Activated naive CD8-positive, alpha-beta T cell (primary cell): ENCODE data around the gene PAPOLB.

Experiments
- H3K27ac Mint-ChIP-seq: one replicate; pipeline ENCODE4 v1.8.0; 2021; ENCODE audit warnings: mixed read lengths
- H3K27me3 Mint-ChIP-seq: one replicate; pipeline ENCODE4 v1.8.0; 2021; ENCODE audit warnings: mixed read lengths
- H3K36me3 Mint-ChIP-seq: one replicate; pipeline ENCODE4 v1.8.0; 2021; ENCODE audit warnings: mixed read lengths
- H3K4me1 Mint-ChIP-seq: one replicate; pipeline ENCODE4 v1.8.0; 2021; ENCODE audit warnings: low read depth, mixed read lengths
- H3K4me3 Mint-ChIP-seq: one replicate; pipeline ENCODE4 v1.8.0; 2021; ENCODE audit warnings: mild to moderate bottlenecking, mixed read lengths
- H3K9me3 Mint-ChIP-seq: one replicate; pipeline ENCODE4 v1.8.0; 2021; ENCODE audit warnings: low read depth, mixed read lengths

Gene PAPOLB

GRCh38 chr7:4815121-4815520 lies 46.7 kb downstream of the PAPOLB start:
- Mint-ChIP-seq H3K36me3 (no peaks in the 10 kb centered on the region), H3K27me3 (peaks cover 5% of the 10 kb centered on the region), H3K4me1 (peaks cover 4% of the 10 kb centered on the region), H3K4me3 (no peak overlapping the region), H3K27ac (no peak overlapping the region), H3K9me3 (no peaks in the 10 kb centered on the region)

DNA sequence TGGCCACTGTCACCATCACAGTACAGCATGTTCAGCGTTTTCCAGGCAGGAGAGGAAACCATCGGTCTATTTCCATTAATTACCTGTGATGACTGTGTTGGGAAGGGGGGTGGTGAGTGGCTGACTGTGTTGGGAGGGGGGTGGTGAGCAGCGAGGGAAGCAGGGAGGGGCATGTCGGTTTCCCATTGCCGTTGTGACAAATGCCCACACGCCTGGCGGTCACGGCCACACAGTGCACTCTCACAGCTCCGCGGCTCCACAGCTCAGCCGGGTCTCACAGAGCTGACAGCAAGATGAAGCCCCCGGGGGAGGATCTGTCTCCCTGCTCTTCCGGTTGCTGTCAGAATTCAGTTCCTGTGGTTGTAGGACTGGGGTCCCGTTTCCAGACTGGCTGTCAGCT lies 47.4 kb downstream of the PAPOLB start:
- H3K9me3 Mint-ChIP-seq, result no peaks in the 10 kb centered on the region
- no peaks in the 10 kb centered on the region for H3K36me3 Mint-ChIP-seq
- peaks cover 7% of the 10 kb centered on the region for H3K4me1 Mint-ChIP-seq
- no peak overlapping the region for H3K27ac Mint-ChIP-seq
- no peak overlapping the region for H3K4me3 Mint-ChIP-seq
- H3K27me3 Mint-ChIP-seq, result peaks cover 5% of the 10 kb centered on the region

GRCh38 chr7:4809666-4810065 lies 52.2 kb downstream of the PAPOLB start:
- H3K36me3 Mint-ChIP-seq, result no peaks in the 10 kb centered on the region
- H3K4me3 Mint-ChIP-seq, result peak overlapping the region; percentile 52
- peaks cover 9% of the 10 kb centered on the region for H3K4me1 Mint-ChIP-seq
- no peak overlapping the region for H3K27ac Mint-ChIP-seq
- no peaks in the 10 kb centered on the region for H3K9me3 Mint-ChIP-seq
- peaks cover 5% of the 10 kb centered on the region for H3K27me3 Mint-ChIP-seq

DNA sequence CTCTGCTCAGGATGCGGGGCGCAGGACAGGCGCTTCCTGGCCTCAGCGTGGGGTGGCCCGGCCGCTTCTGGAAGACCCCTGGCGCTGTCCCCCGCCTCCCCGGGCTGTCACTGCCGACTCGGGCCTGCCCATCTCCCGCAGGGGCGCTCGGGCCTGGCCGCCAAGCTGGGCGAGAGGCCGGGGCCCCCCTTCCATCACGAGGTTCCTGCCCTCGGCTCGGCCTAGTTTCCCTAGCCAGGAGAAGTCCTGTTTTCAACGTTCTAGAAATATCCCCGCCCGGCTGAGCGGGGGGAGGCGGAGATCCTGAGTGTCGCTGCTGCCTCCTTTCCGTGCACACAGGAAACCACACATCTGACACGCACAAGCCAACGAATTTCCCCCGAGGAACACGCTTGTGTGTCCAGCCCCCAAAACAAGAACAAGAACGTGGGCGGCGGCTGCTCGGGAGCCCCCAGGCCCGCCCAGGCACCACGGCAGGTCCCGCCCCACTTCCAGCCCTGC lies 52.7 kb downstream of the PAPOLB start:
- Mint-ChIP-seq H3K9me3 (no peaks in the 10 kb centered on the region), H3K27me3 (peaks cover 4% of the 10 kb centered on the region), H3K4me3 (peak overlapping the region; percentile 75), H3K4me1 (peaks cover 9% of the 10 kb centered on the region), H3K36me3 (no peaks in the 10 kb centered on the region), H3K27ac (no peak overlapping the region)

DNA sequence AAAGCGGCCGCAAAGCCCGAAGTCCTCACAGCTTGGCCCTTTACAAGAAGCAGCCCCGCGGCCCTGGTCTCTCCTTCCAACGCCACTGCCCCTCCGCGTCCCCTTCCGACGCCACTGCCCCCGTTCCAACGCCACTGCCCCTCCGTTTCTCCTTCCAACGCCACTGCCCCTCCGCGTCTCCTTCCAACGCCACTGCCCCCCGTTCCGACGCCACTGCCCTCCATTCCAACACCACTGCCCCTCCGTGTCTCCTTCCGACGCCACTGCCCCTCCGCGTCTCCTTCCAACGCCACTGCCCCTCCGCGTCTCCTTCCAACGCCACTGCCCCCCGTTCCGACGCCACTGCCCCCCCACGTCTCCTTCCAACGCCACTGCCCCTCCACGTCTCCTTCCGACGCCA lies 53.3 kb downstream of the PAPOLB start:
- peaks cover 9% of the 10 kb centered on the region for H3K4me1 Mint-ChIP-seq

GRCh38 chr7:4808026-4808425 lies 53.8 kb downstream of the PAPOLB start:
- no peak overlapping the region for H3K4me3 Mint-ChIP-seq
- no peaks in the 10 kb centered on the region for H3K36me3 Mint-ChIP-seq
- H3K4me1 Mint-ChIP-seq, result peaks cover 9% of the 10 kb centered on the region
- peaks cover 2% of the 10 kb centered on the region for H3K27me3 Mint-ChIP-seq
- no peaks in the 10 kb centered on the region for H3K9me3 Mint-ChIP-seq
- H3K27ac Mint-ChIP-seq, result no peak overlapping the region

More for the DNA sequence above, 53.3 kb downstream of the PAPOLB start:
- H3K27ac Mint-ChIP-seq, result no peak overlapping the region
- H3K27me3 Mint-ChIP-seq, result peaks cover 2% of the 10 kb centered on the region
- H3K36me3 Mint-ChIP-seq, result no peaks in the 10 kb centered on the region
- peak overlapping the region; percentile 30 for H3K4me3 Mint-ChIP-seq
- no peaks in the 10 kb centered on the region for H3K9me3 Mint-ChIP-seq
